Measurements from ENCODE around the gene CACYBP. TPM values are rescaled to one million over a fixed set of nuclear protein-coding genes. Genes with fewer than 3 reads are reported as not detected.

The CACYBP gene
- polyA plus RNA-seq, 2 of the 4 experiments (the other 2 are of a cell fraction): 151 to 253 TPM

DNA sequence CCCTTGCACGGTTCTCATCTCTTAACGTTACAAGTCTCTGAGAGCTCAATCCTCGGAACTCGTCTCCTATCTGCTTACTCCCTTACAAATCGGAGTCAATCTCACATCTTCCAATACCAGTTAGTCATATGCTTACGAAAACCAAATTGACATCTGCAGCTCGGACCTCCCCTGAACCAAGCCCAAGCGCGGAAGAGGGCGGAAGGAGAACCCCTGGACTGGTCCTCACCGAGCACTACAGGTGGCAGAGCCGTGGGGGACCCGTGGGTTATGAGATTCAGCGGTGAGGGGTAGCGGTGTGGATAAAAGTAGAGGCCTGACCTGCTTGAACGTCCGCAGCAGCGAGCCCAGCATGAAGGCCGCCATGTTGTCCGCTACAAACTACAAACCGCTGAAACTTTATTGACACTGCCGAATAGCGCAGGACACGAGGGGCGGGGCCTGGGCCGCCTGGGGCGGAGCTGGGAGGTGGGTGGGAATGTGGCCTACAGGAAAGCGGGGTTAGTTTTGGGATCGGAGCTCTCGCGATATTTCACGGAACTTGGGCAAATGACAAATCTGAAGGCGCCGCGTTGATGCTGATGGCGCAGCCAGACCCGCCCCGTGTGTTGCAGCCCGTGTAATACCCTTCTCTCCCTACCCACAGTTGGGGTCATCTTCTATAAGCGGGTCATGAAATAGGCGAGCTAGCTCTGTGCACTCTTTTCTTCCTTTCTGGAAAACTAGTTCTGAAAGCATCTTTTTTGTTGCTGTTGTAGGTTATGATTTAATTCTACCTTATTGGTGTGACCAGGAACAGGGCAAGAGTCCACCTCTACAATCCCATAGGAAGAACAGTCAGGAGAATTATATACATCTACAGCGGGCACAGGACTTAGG is 23.5 kb downstream of the CACYBP start, which contains the start of gene MRPS14:
MRPS14 (minus strand) TSS at position 383 of the 879 bp plus-strand sequence; CDS start at position 366, 17 bp downstream.
- CTCF ChIA-PET: interaction anchor here (0.6 to 2.5 kb wide), 6 partner anchors 9 to 260 kb away, joined by 3 to 10 read pairs (median 4); no protein-coding TSS in a partner anchor
- Histone ChIP-seq H3K4me1 (peaks cover 8% of the 10 kb centered on the region; the same call in 1 of the 3 replicates), H3K9me3 (no peaks in the 10 kb centered on the region), H3K27ac (peak within 1 kb of the TSS; percentile 79 to 90), H3K4me2 (peak within 1 kb of the TSS; percentile 74), H3K4me3 (peak within 1 kb of the TSS; percentile 65)
- ATAC-seq (peak; percentile 96 to 98), DNase-seq (ENCODE audit: low read depth in 1 of 2, low spot score in 1 of 2) (peak; percentile 95 to 99), FAIRE-seq (peak; percentile 67)
- POLR2A ChIA-PET: interaction anchor here (0.5 to 2.4 kb wide), 15 partner anchors 9 to 1184 kb away, joined by 3 to 75 read pairs (median 5); partner anchors contain the start of gene CACYBP
- 4% methylated on average over 36 of the region's 42 CpGs for WGBS (ENCODE audit: missing lambda C conversion rate)
- no peak for TF ChIP-seq RCOR1 (IDR thresholded peaks at IDR 0.05; ENCODE audit: low read depth, low read length)
- TF ChIP-seq, protein P1, sequence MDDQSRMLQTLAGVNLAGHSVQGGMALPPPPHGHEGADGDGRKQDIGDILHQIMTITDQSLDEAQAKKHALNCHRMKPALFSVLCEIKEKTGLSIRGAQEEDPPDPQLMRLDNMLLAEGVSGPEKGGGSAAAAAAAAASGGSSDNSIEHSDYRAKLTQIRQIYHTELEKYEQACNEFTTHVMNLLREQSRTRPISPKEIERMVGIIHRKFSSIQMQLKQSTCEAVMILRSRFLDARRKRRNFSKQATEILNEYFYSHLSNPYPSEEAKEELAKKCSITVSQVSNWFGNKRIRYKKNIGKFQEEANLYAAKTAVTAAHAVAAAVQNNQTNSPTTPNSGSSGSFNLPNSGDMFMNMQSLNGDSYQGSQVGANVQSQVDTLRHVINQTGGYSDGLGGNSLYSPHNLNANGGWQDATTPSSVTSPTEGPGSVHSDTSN (IDR thresholded peaks at IDR 0.05): 0 out of 2 replicates have a peak, but pooled peaks have one; percentile 18
- TF ChIP-seq NPAS2 (CRISPR knock-in tag; IDR thresholded peaks at IDR 0.05; ENCODE audit: borderline replicate concordance): no peak
- no peak for TF ChIP-seq ZC3H11A (IDR thresholded peaks at IDR 0.05)
- TF ChIP-seq EHF (CRISPR knock-in tag; IDR thresholded peaks at IDR 0.05): no peak
- TF ChIP-seq, protein P2, sequence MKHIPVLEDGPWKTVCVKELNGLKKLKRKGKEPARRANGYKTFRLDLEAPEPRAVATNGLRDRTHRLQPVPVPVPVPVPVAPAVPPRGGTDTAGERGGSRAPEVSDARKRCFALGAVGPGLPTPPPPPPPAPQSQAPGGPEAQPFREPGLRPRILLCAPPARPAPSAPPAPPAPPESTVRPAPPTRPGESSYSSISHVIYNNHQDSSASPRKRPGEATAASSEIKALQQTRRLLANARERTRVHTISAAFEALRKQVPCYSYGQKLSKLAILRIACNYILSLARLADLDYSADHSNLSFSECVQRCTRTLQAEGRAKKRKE (CRISPR knock-in tag; IDR thresholded peaks at IDR 0.05; ENCODE audit: low read depth): no peak
- TF ChIP-seq CBX8 (IDR thresholded peaks at IDR 0.05): no peak
- no peak; the same call in 1 of the 2 replicates for TF ChIP-seq HDAC2 (IDR thresholded peaks at IDR 0.05)
- TF ChIP-seq CHD2 (IDR thresholded peaks at IDR 0.05; ENCODE audit: low read length, partially characterized antibody): peak; percentile 89
- TF ChIP-seq JUNB (IDR thresholded peaks at IDR 0.05): no peak
- 0 out of 2 replicates have a peak, but pooled peaks have one; percentile 34 for TF ChIP-seq RFX5 (IDR thresholded peaks at IDR 0.05)
- TF ChIP-seq HOXB5 (CRISPR knock-in tag; IDR thresholded peaks at IDR 0.05): 0 out of 2 replicates have a peak, but pooled peaks have one; percentile 21
- no peak for TF ChIP-seq POLR2AphosphoS2 (conservative IDR thresholded peaks at IDR 0.05; ENCODE audit: low read length)
- TF ChIP-seq PHF8 (IDR thresholded peaks at IDR 0.05; ENCODE audit: borderline replicate concordance, low read depth): peak; percentile 72; the same call in 1 of the 2 replicates
- TF ChIP-seq, protein P3, sequence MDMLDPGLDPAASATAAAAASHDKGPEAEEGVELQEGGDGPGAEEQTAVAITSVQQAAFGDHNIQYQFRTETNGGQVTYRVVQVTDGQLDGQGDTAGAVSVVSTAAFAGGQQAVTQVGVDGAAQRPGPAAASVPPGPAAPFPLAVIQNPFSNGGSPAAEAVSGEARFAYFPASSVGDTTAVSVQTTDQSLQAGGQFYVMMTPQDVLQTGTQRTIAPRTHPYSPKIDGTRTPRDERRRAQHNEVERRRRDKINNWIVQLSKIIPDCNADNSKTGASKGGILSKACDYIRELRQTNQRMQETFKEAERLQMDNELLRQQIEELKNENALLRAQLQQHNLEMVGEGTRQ (IDR thresholded peaks at IDR 0.05): no peak
- TF ChIP-seq, protein P4, sequence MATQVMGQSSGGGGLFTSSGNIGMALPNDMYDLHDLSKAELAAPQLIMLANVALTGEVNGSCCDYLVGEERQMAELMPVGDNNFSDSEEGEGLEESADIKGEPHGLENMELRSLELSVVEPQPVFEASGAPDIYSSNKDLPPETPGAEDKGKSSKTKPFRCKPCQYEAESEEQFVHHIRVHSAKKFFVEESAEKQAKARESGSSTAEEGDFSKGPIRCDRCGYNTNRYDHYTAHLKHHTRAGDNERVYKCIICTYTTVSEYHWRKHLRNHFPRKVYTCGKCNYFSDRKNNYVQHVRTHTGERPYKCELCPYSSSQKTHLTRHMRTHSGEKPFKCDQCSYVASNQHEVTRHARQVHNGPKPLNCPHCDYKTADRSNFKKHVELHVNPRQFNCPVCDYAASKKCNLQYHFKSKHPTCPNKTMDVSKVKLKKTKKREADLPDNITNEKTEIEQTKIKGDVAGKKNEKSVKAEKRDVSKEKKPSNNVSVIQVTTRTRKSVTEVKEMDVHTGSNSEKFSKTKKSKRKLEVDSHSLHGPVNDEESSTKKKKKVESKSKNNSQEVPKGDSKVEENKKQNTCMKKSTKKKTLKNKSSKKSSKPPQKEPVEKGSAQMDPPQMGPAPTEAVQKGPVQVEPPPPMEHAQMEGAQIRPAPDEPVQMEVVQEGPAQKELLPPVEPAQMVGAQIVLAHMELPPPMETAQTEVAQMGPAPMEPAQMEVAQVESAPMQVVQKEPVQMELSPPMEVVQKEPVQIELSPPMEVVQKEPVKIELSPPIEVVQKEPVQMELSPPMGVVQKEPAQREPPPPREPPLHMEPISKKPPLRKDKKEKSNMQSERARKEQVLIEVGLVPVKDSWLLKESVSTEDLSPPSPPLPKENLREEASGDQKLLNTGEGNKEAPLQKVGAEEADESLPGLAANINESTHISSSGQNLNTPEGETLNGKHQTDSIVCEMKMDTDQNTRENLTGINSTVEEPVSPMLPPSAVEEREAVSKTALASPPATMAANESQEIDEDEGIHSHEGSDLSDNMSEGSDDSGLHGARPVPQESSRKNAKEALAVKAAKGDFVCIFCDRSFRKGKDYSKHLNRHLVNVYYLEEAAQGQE (IDR thresholded peaks at IDR 0.05): peak; percentile 68
- TF ChIP-seq, protein P5, sequence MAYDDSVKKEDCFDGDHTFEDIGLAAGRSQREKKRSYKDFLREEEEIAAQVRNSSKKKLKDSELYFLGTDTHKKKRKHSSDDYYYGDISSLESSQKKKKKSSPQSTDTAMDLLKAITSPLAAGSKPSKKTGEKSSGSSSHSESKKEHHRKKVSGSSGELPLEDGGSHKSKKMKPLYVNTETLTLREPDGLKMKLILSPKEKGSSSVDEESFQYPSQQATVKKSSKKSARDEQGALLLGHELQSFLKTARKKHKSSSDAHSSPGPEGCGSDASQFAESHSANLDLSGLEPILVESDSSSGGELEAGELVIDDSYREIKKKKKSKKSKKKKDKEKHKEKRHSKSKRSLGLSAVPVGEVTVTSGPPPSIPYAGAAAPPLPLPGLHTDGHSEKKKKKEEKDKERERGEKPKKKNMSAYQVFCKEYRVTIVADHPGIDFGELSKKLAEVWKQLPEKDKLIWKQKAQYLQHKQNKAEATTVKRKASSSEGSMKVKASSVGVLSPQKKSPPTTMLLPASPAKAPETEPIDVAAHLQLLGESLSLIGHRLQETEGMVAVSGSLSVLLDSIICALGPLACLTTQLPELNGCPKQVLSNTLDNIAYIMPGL (CRISPR knock-in tag; IDR thresholded peaks at IDR 0.05; ENCODE audit: borderline replicate concordance): peak; percentile 35; the same call in 1 of the 2 replicates
- TF ChIP-seq FOSB (CRISPR knock-in tag; IDR thresholded peaks at IDR 0.05): no peak
- no peak for TF ChIP-seq RAD21 (conservative IDR thresholded peaks at IDR 0.05 in 1 of 2, IDR thresholded peaks at IDR 0.05 in 1 of 2)
- TF ChIP-seq EHMT2 (IDR thresholded peaks at IDR 0.05; ENCODE audit: low read depth): no peak
- peak; percentile 72 to 89 for TF ChIP-seq JUN (IDR thresholded peaks at IDR 0.05)
- TF ChIP-seq, protein P6, sequence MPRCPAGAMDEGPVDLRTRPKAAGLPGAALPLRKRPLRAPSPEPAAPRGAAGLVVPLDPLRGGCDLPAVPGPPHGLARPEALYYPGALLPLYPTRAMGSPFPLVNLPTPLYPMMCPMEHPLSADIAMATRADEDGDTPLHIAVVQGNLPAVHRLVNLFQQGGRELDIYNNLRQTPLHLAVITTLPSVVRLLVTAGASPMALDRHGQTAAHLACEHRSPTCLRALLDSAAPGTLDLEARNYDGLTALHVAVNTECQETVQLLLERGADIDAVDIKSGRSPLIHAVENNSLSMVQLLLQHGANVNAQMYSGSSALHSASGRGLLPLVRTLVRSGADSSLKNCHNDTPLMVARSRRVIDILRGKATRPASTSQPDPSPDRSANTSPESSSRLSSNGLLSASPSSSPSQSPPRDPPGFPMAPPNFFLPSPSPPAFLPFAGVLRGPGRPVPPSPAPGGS (IDR thresholded peaks at IDR 0.05): peak; percentile 57; the same call in 1 of the 3 replicates
- TF ChIP-seq GATA3 (IDR thresholded peaks at IDR 0.05; ENCODE audit: borderline replicate concordance): peak; percentile 20; the same call in 1 of the 2 replicates
- TF ChIP-seq, protein P7, sequence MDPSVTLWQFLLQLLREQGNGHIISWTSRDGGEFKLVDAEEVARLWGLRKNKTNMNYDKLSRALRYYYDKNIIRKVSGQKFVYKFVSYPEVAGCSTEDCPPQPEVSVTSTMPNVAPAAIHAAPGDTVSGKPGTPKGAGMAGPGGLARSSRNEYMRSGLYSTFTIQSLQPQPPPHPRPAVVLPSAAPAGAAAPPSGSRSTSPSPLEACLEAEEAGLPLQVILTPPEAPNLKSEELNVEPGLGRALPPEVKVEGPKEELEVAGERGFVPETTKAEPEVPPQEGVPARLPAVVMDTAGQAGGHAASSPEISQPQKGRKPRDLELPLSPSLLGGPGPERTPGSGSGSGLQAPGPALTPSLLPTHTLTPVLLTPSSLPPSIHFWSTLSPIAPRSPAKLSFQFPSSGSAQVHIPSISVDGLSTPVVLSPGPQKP (IDR thresholded peaks at IDR 0.05; ENCODE audit: low read depth, low read length): no peak
- no peak for TF ChIP-seq ESRRA (IDR thresholded peaks at IDR 0.05; ENCODE audit: borderline replicate concordance, low read length)
- TF ChIP-seq, protein P8, sequence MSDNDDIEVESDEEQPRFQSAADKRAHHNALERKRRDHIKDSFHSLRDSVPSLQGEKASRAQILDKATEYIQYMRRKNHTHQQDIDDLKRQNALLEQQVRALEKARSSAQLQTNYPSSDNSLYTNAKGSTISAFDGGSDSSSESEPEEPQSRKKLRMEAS (IDR thresholded peaks at IDR 0.05): peak; percentile 84
- TF ChIP-seq SREBF2 (IDR thresholded peaks at IDR 0.05): no peak

All from A549 (cell line).